Liver (tissue), 3 donors: ENCODE results near the gene AHNAK2.

Source experiments
- SP1 ChIP-seq: IDR thresholded peaks from 2 replicates; pipeline ENCODE4 v1.6.1; 2018; ENCODE audit warnings: antibody characterized with exemption, mild to moderate bottlenecking
- TF ChIP-seq, protein P1 (sequence below): fragments of 150-350 bp; IDR thresholded peaks from 2 replicates; pipeline ENCODE4 v1.5.1; 2017; ENCODE audit warnings: improper control_type of control experiment, low read depth, low read length; ENCODE audit not compliant: missing input control
- TF ChIP-seq, protein P2 (sequence below): IDR thresholded peaks from 2 replicates; pipeline ENCODE4 v1.6.1; 2016; ENCODE audit warnings: antibody characterized with exemption, mild to moderate bottlenecking
- donor health status: healthy.
- donor health status: healthy.

DNA sequence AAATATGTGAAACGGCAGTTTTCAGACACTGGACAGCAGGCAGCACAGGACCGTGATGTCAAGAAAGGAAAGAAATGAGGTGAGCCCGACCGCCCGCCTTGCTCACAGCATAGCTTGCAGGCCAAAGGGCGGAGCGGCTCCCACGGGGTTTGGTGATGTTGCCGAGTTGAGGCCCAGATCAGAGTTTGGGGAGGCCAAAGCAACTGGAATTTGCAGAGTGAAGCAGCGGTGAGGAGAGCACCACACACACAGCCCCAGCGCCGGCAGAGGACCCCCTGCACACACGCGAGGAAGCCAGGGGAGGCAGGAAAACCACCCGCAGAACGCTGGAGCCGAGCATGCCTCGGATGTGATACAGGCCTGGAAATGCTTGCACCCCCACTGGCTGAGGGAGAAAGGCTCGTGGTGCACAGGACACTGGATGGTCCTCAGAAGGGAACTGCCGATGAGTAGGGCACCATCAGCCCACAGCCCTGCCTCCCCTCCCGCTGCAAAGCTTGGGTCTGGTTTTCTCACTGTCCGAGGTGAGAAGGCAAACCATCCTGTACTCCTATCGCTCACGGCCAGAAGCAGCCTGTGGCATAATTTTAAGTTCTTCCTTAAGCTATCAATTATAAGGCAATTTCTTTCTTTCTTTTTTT lies 79.2 kb downstream of the AHNAK2 start:
- TF ChIP-seq SP1: no peak
- TF ChIP-seq, protein P1, sequence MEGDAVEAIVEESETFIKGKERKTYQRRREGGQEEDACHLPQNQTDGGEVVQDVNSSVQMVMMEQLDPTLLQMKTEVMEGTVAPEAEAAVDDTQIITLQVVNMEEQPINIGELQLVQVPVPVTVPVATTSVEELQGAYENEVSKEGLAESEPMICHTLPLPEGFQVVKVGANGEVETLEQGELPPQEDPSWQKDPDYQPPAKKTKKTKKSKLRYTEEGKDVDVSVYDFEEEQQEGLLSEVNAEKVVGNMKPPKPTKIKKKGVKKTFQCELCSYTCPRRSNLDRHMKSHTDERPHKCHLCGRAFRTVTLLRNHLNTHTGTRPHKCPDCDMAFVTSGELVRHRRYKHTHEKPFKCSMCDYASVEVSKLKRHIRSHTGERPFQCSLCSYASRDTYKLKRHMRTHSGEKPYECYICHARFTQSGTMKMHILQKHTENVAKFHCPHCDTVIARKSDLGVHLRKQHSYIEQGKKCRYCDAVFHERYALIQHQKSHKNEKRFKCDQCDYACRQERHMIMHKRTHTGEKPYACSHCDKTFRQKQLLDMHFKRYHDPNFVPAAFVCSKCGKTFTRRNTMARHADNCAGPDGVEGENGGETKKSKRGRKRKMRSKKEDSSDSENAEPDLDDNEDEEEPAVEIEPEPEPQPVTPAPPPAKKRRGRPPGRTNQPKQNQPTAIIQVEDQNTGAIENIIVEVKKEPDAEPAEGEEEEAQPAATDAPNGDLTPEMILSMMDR: no peak
- TF ChIP-seq, protein P2, sequence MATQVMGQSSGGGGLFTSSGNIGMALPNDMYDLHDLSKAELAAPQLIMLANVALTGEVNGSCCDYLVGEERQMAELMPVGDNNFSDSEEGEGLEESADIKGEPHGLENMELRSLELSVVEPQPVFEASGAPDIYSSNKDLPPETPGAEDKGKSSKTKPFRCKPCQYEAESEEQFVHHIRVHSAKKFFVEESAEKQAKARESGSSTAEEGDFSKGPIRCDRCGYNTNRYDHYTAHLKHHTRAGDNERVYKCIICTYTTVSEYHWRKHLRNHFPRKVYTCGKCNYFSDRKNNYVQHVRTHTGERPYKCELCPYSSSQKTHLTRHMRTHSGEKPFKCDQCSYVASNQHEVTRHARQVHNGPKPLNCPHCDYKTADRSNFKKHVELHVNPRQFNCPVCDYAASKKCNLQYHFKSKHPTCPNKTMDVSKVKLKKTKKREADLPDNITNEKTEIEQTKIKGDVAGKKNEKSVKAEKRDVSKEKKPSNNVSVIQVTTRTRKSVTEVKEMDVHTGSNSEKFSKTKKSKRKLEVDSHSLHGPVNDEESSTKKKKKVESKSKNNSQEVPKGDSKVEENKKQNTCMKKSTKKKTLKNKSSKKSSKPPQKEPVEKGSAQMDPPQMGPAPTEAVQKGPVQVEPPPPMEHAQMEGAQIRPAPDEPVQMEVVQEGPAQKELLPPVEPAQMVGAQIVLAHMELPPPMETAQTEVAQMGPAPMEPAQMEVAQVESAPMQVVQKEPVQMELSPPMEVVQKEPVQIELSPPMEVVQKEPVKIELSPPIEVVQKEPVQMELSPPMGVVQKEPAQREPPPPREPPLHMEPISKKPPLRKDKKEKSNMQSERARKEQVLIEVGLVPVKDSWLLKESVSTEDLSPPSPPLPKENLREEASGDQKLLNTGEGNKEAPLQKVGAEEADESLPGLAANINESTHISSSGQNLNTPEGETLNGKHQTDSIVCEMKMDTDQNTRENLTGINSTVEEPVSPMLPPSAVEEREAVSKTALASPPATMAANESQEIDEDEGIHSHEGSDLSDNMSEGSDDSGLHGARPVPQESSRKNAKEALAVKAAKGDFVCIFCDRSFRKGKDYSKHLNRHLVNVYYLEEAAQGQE: no peak
